Activated T-cell treated with anti-CD3 and anti-CD28 coated beads, Interleukin-2, amount 50 U/mL, for 72 hours (primary cell): ENCODE data around the gene AMHR2. TPM values are rescaled to one million over a fixed set of nuclear protein-coding genes. Genes with fewer than 3 reads are reported as not detected.
"Not testable (repeated sequence)": the region's sequence is repeated elsewhere in the genome, so short reads cannot be mapped to it uniquely, and the experiment has no call there.

Source experiments
- ATAC-seq, 2 donors: fragments of 150-1000 bp; cut with Tn5 transposase; replicated peaks in 1 of 2; 2 replicates each; pipeline ENCODE4 v1.10.0; 2021; ENCODE audit warnings: moderate library complexity in 2 of 2, mild to moderate bottlenecking in 1 of 2
- DNase-seq, 2 donors: peaks; one replicate each; pipeline ENCODE4 v3.0.0; 2021 to 2022; ENCODE audit warnings: mixed read lengths in 1 of 2
- H3K27ac Mint-ChIP-seq: one replicate; pipeline ENCODE4 v1.8.0; 2022; ENCODE audit warnings: mild to moderate bottlenecking, moderate library complexity, mixed read lengths
- H3K27me3 Mint-ChIP-seq: one replicate; pipeline ENCODE4 v1.8.0; 2022; ENCODE audit warnings: low read depth, mixed read lengths
- H3K36me3 Mint-ChIP-seq, 2 donors: one replicate each; pipeline ENCODE4 v1.8.0; 2022; ENCODE audit warnings: mixed read lengths in 2 of 2, mild to moderate bottlenecking in 1 of 2; ENCODE audit not compliant: insufficient read depth in 2 of 2
- H3K4me1 Mint-ChIP-seq: one replicate; pipeline ENCODE4 v1.8.0; 2022; ENCODE audit warnings: low read depth, mixed read lengths
- H3K4me3 Mint-ChIP-seq, 2 donors: one replicate each; pipeline ENCODE4 v1.8.0; 2022; ENCODE audit warnings: mild to moderate bottlenecking in 2 of 2, mixed read lengths in 2 of 2, moderate library complexity in 2 of 2
- H3K9me3 Mint-ChIP-seq, 2 donors: one replicate each; pipeline ENCODE4 v1.8.0; 2022; ENCODE audit warnings: mixed read lengths in 2 of 2
- total RNA-seq, 2 donors: library from RNA; stranded (reverse); gene quantifications; one replicate each; pipeline ENCODE4 v1.2.3, GENCODE V29; 2022

The AMHR2 gene
- total RNA-seq = not detected

DNA sequence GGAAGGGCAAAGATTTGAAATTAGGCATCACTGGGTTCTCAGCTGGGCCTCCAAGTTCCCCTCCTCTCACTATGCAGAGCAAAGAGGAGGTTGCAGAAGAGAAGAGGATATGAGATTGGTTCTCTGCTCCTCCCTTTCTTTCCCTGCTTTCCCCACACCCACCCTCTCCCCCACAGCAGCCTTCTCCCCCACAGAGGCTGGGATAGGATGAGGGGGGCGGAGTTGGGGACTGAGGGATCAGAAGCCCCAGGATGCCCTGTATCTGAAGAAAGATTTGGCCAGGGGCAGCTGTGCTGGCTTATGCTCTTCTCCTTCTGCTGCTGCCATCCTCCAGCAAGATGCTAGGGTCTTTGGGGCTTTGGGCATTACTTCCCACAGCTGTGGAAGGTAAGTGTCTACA, at the start of gene AMHR2:
Gene AMHR2, plus strand, starts transcription at position 259 of the 400 bp plus-strand sequence. Its CDS starts 80 bp downstream, at position 339.
- no peak for DNase-seq
- no peaks in the 10 kb centered on the region for H3K27me3 Mint-ChIP-seq
- H3K4me3 Mint-ChIP-seq = no peak within 1 kb of the TSS
- peaks cover 40% of the 10 kb centered on the region for H3K4me1 Mint-ChIP-seq
- H3K9me3 Mint-ChIP-seq = no peaks in the 10 kb centered on the region
- no peaks in the 10 kb centered on the region for H3K36me3 Mint-ChIP-seq
- no peak within 1 kb of the TSS for H3K27ac Mint-ChIP-seq
- ATAC-seq = no peak

DNA sequence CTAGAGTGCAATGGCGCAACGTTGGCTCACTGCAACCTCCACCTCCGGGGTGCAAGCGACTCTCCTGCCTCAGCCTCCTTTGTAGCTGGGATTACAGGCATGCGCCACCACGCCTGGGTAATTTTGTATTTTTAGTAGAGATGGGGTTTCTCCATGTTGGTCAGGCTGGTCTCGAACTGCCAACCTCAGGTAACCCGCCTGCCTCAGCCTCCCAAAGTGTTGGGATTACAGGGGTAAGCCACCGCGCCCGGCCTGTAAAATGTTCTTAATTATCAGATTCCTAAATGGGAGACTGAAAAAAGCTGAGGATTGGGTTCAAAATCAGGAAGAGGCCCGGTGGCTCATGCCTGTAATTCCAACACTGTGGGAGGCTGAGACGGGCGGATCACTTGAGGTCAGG, 49.4 kb upstream of the AMHR2 start:
- not testable (repeated sequence) for H3K27ac Mint-ChIP-seq, DNase-seq, H3K36me3 Mint-ChIP-seq, ATAC-seq, H3K9me3 Mint-ChIP-seq, H3K4me3 Mint-ChIP-seq, H3K27me3 Mint-ChIP-seq
- peaks cover 50% of the 10 kb centered on the region for H3K4me1 Mint-ChIP-seq

DNA sequence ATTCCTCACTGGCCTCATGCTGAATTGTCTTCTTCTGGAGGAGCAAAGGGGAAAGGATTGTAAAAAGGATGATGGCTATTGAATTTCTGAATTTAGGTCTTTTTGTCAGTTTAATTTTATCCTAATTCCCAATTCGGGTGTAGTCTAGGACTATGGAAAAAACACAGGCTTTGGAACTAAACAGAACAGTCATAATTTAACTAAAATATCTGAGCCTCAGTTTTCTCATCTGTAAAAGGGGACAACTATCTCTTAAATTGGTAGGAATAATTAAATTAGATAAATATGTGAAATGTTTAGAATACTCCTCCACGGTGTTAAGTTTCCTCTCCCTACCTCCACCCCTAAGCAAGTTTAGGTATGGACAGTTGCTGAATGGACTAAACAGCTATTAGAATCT, 46.9 kb upstream of the AMHR2 start:
- no peaks in the 10 kb centered on the region for H3K9me3 Mint-ChIP-seq
- H3K36me3 Mint-ChIP-seq = peaks cover 7% of the 10 kb centered on the region in 2 donors
- no peak for ATAC-seq
- H3K4me3 Mint-ChIP-seq = no peak overlapping the region
- H3K4me1 Mint-ChIP-seq = peaks cover 45% of the 10 kb centered on the region
- no peak overlapping the region for H3K27ac Mint-ChIP-seq
- no peaks in the 10 kb centered on the region for H3K27me3 Mint-ChIP-seq
- no peak for DNase-seq

DNA sequence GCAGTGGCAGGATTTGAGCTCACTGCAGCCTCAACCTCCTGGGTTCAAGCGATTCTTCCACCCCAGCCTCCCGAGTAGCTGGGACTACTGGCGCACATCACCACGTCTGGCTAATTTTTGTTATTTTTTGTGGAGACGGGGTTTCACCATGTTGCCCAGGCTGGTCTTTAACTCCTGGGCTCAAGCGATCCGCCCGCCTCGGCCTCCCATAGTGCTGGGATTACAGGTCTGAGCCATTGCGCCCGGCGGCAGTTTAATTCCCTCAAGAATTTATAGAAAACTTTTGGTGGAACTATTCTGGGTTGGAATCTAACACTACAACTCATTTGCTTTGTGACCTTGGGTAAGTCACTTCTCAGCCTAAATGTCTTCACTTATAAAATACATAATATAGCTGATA, 45.4 kb upstream of the AMHR2 start:
- H3K4me3 Mint-ChIP-seq = no peak overlapping the region
- H3K4me1 Mint-ChIP-seq = peaks cover 45% of the 10 kb centered on the region
- H3K9me3 Mint-ChIP-seq = no peaks in the 10 kb centered on the region
- DNase-seq (no peak), ATAC-seq (no peak)
- no peak overlapping the region for H3K27ac Mint-ChIP-seq
- H3K36me3 Mint-ChIP-seq = peaks cover 14 to 21% of the 10 kb centered on the region in 2 donors
- no peaks in the 10 kb centered on the region for H3K27me3 Mint-ChIP-seq

- no peak for ATAC-seq
- Mint-ChIP-seq H3K9me3 (no peaks in the 10 kb centered on the region), H3K4me1 (peaks cover 45% of the 10 kb centered on the region), H3K4me3 (no peak overlapping the region), H3K27me3 (no peaks in the 10 kb centered on the region), H3K36me3 (peaks cover 19 to 26% of the 10 kb centered on the region in 2 donors), H3K27ac (no peak overlapping the region)
- DNase-seq = no peak
These were observed 44.8 kb upstream of the AMHR2 start for GRCh38 chr12:53378724-53379388.

GRCh38 chr12:53379389-53380103, 44.1 kb upstream of the AMHR2 start:
- no peaks in the 10 kb centered on the region for H3K9me3 Mint-ChIP-seq
- no peak overlapping the region for H3K4me3 Mint-ChIP-seq
- peak; percentile 92 to 99 for DNase-seq
- H3K27ac Mint-ChIP-seq = no peak overlapping the region
- H3K4me1 Mint-ChIP-seq = peaks cover 49% of the 10 kb centered on the region
- peaks cover 19 to 33% of the 10 kb centered on the region in 2 donors for H3K36me3 Mint-ChIP-seq
- ATAC-seq = peak; percentile 79
- H3K27me3 Mint-ChIP-seq = no peaks in the 10 kb centered on the region

GRCh38 chr12:53380104-53380793, 43.4 kb upstream of the AMHR2 start, which contains the start of gene SP1:
Gene SP1, plus strand, starts transcription at chr12:53380176. Its CDS starts 116 bp downstream, at chr12:53380292.
- Mint-ChIP-seq H3K9me3 (no peaks in the 10 kb centered on the region), H3K27ac (peak within 1 kb of the TSS; percentile 90), H3K4me1 (peaks cover 54% of the 10 kb centered on the region), H3K36me3 (peaks cover 19 to 34% of the 10 kb centered on the region in 2 donors), H3K27me3 (no peaks in the 10 kb centered on the region), H3K4me3 (peak within 1 kb of the TSS; percentile 88 to 100)
- ATAC-seq (peak; percentile 57 to 59), DNase-seq (peak; percentile 92 to 99)

GRCh38 chr12:53380794-53381730, 42.6 kb upstream of the AMHR2 start:
- no peak for ATAC-seq
- peak overlapping the region; percentile 88 to 100 for H3K4me3 Mint-ChIP-seq
- peaks cover 20 to 37% of the 10 kb centered on the region in 2 donors for H3K36me3 Mint-ChIP-seq
- peak overlapping the region; percentile 100 for H3K27ac Mint-ChIP-seq
- peak in 1 of 2 donors; percentile 10 for DNase-seq
- peaks cover 60% of the 10 kb centered on the region for H3K4me1 Mint-ChIP-seq
- no peaks in the 10 kb centered on the region for H3K9me3 Mint-ChIP-seq
- no peaks in the 10 kb centered on the region for H3K27me3 Mint-ChIP-seq

DNA sequence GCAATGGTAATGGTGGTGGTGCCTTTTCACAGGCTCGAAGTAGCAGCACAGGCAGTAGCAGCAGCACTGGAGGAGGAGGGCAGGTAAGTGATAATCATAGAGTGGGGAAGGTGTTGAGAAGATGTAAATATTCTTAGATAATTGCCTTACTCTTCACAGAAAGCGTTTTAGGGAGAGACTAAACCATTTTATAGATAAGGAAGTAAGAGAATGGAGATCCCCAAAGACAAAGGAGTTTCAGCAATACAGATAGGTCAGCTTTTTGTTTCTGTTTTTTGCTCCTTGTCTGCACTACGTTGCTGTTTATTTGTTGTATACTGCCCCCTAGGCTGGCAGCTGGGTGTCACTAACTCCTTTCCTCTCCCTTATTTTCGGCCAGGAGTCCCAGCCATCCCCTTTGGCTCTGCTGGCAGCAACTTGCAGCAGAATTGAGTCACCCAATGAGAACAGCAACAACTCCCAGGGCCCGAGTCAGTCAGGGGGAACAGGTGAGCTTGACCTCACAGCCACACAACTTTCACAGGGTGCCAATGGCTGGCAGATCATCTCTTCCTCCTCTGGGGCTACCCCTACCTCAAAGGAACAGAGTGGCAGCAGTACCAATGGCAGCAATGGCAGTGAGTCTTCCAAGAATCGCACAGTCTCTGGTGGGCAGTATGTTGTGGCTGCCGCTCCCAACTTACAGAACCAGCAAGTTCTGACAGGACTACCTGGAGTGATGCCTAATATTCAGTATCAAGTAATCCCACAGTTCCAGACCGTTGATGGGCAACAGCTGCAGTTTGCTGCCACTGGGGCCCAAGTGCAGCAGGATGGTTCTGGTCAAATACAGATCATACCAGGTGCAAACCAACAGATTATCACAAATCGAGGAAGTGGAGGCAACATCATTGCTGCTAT, 41.7 kb upstream of the AMHR2 start:
- no peaks in the 10 kb centered on the region for H3K9me3 Mint-ChIP-seq

GRCh38 chr12:53383258-53383657, 40.4 kb upstream of the AMHR2 start:
- Mint-ChIP-seq H3K36me3 (peaks cover 23 to 45% of the 10 kb centered on the region in 2 donors), H3K9me3 (no peaks in the 10 kb centered on the region), H3K4me1 (peaks cover 74% of the 10 kb centered on the region), H3K4me3 (peak overlapping the region; percentile 88 to 100), H3K27ac (peak overlapping the region; percentile 5), H3K27me3 (no peaks in the 10 kb centered on the region)
- ATAC-seq (no peak), DNase-seq (no peak)

More for the DNA sequence above, 41.7 kb upstream of the AMHR2 start:
- DNase-seq (peak; percentile 51 to 54), ATAC-seq (no peak)
- Mint-ChIP-seq H3K4me3 (peak overlapping the region; percentile 88 to 100), H3K27me3 (no peaks in the 10 kb centered on the region), H3K36me3 (peaks cover 21 to 39% of the 10 kb centered on the region in 2 donors), H3K4me1 (peaks cover 69% of the 10 kb centered on the region), H3K27ac (peak overlapping the region; percentile 100)

- H3K27ac Mint-ChIP-seq, ATAC-seq, H3K9me3 Mint-ChIP-seq, H3K27me3 Mint-ChIP-seq, DNase-seq: not testable (repeated sequence)
- peaks cover 22 to 54% of the 10 kb centered on the region in 2 donors for H3K36me3 Mint-ChIP-seq
- H3K4me3 Mint-ChIP-seq = peak overlapping the region; percentile 70 to 74
- peaks cover 93% of the 10 kb centered on the region for H3K4me1 Mint-ChIP-seq
These were observed 37.3 kb upstream of the AMHR2 start for GRCh38 chr12:53386381-53386780.
